ENCODE results near the gene EIF6.

DNA sequence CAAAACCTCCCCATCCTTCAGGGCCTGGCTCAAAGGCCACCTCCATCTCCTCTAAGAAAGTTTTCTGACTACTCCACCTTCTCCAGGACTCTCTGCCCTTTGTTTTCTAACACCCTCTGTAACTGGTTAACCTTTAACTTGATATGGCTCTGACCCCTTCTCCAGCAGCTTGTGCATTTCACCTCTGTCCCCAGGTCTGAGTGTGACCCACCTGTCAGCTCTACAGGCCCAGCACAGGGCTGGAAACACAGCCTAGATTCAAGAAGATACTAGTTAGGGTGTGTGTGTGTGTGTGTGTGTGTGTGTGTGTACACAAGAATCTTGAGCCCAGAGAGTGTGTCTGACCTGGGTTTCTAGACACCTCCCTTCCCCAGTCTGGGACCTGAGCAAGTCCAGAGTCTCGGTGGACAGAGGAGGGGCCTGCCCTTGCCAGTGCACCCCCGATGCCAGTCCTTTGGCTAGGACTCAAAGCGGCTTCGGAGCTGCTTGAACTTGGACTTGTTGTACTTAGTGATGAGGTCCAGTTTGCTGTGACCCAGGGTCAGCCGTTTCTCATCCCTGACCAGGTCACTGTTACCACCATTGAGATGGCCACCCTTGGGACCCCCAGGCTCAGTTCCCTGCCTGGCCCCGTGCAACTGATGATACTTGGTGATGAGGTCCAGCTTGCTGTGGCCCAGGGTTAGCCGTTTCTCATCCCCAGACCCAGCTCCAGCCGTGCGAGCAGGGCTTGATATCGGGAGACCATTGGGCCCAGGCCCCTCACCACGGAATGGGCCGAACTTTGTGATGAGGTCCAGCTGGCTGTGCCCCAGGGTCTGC lies 1.7 kb upstream of the EIF6 start:
- no peak for TF ChIP-seq POLR2A (IDR thresholded peaks at IDR 0.05)
- TF ChIP-seq, protein P1, sequence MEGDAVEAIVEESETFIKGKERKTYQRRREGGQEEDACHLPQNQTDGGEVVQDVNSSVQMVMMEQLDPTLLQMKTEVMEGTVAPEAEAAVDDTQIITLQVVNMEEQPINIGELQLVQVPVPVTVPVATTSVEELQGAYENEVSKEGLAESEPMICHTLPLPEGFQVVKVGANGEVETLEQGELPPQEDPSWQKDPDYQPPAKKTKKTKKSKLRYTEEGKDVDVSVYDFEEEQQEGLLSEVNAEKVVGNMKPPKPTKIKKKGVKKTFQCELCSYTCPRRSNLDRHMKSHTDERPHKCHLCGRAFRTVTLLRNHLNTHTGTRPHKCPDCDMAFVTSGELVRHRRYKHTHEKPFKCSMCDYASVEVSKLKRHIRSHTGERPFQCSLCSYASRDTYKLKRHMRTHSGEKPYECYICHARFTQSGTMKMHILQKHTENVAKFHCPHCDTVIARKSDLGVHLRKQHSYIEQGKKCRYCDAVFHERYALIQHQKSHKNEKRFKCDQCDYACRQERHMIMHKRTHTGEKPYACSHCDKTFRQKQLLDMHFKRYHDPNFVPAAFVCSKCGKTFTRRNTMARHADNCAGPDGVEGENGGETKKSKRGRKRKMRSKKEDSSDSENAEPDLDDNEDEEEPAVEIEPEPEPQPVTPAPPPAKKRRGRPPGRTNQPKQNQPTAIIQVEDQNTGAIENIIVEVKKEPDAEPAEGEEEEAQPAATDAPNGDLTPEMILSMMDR (IDR thresholded peaks at IDR 0.05): no peak

Data from body of pancreas (tissue), 4 donors.